Esophagus squamous epithelium (tissue), 5 donors: ENCODE measurements around the gene RADIL. TPM values are rescaled to one million over a fixed set of nuclear protein-coding genes. Genes with fewer than 3 reads are reported as not detected.

Source experiments
- DNase-seq: peaks from one replicate; lab custom pipeline; 2025; lab: John Stamatoyannopoulos, UW
- H3K27ac ChIP-seq, 4 donors: fragments of 200-600 bp; sonication (generic); one replicate each; pipeline ENCODE4 v1.5.1; 2016 to 2019; ENCODE audit warnings: mild to moderate bottlenecking in 1 of 4
- H3K27me3 ChIP-seq, 4 donors: fragments of 200-600 bp; sonication (generic); 1 replicate in 3 of 4; 2 replicates in 1 of 4; pipeline versions ENCODE4 v1.5.1 to v1.6.0; 2017 to 2021; ENCODE audit warnings: antibody characterized with exemption in 1 of 4
- H3K36me3 ChIP-seq, 3 donors: fragments of 200-600 bp; sonication (generic); one replicate each; pipeline ENCODE4 v1.5.1; 2016 to 2019
- H3K4me1 ChIP-seq, 3 donors: fragments of 200-600 bp; sonication (generic); one replicate each; pipeline ENCODE4 v1.5.1; 2017 to 2019
- H3K4me3 ChIP-seq, 4 donors: fragments of 200-600 bp; sonication (generic); 1 replicate in 3 of 4; 2 replicates in 1 of 4; pipeline ENCODE4 v1.5.1; 2016 to 2019; ENCODE audit warnings: mild to moderate bottlenecking in 2 of 4, moderate library complexity in 1 of 4
- H3K9me3 ChIP-seq, 3 donors: fragments of 200-600 bp; sonication (generic); one replicate each; pipeline ENCODE4 v1.5.1; 2016 to 2019
- POLR2A ChIP-seq, 4 donors: fragments of 450-650 bp; IDR thresholded peaks; one replicate each; pipeline ENCODE4 v1.6.1; 2017; ENCODE audit warnings: antibody characterized with exemption in 4 of 4, mild to moderate bottlenecking in 4 of 4, moderate library complexity in 3 of 4
- WGBS, 2 donors: methylation state at CpG; one replicate each; pipeline ENCODE4 v1.1.5; 2018; 5-methylcytosine and 5-hydroxymethylcytosine counted together
- intact Hi-C: fragments of 100-400 bp; cut with DNase I; formaldehyde crosslinking; loops from one replicate; pipeline ENCODE4 v1.15.0; 2022
- total RNA-seq, 4 donors: library from RNA; depleted of rRNA; stranded (reverse); fragments of >200 nt; gene quantifications; one replicate each; pipeline ENCODE4 v1.1.0, GENCODE V29; 2016
- TF ChIP-seq, protein P1 (sequence below), 6 experiments: fragments of 450-650 bp in 4 of 6; fragments of 200-600 bp in 2 of 6; sonication (generic) in 2 of 6; IDR thresholded peaks; one replicate each; pipeline ENCODE4 v1.5.1; 2016 to 2019; ENCODE audit warnings: antibody characterized with exemption in 6 of 6, mild to moderate bottlenecking in 4 of 6, moderate library complexity in 4 of 6
- donor health status: DM: yes; HTN: yes; CAD: no.

RADIL gene
- total RNA-seq, 4 donors from 2014 or later = 0.35 to 3.1 (median 1.8) TPM; not detected in 1

DNA sequence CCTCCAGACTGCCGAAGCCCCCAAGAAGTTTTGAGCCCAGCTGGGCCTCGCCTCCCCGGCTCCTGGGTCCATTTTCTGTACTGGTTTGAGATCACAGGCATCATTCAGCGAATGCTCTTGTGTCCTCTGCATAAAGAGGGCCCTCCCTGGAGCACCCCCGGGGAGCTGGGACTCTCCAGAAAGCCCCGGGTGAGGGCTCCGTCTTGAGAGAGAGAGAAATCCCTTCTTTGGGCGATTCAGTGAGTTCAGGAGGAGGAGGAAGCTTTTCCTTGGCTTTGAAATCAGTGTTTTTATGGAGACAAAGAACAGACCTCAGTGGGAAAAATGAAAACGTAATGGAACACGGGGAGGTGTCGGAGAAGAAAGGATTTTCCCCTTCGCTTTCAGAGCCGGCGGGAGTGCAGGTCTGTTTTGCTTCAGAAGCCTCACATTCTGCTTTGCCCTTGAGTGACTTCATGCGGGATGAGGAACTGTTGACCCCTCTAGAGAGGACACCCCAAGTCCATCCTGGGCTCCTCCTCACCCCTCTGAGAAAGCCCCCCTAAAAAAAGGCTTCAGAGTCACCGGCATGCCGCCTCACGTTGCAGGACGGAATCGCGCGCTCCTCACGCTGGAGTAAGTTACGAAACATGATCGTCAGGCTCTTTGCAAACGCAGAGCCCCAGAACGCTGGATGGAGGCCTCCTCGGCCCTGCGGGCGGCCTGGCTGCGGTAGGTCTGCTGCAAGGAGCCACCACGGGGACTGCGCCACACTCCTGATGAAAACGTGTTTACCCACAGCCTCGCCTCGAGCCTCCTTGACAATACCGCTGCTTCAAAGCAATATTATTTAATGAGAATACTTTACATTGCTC, 116.6 kb downstream of the RADIL start:
- Histone ChIP-seq H3K9me3 (no peaks in the 10 kb centered on the region), H3K36me3 (peaks cover 18 to 77% (median 28%) of the 10 kb centered on the region in 3 donors), H3K4me3 (no peak overlapping the region), H3K27ac (no peak overlapping the region), H3K27me3 (no peaks in the 10 kb centered on the region), H3K4me1 (peaks cover 0 to 21% (median 5%) of the 10 kb centered on the region in 3 donors)
- TF ChIP-seq, protein P1, sequence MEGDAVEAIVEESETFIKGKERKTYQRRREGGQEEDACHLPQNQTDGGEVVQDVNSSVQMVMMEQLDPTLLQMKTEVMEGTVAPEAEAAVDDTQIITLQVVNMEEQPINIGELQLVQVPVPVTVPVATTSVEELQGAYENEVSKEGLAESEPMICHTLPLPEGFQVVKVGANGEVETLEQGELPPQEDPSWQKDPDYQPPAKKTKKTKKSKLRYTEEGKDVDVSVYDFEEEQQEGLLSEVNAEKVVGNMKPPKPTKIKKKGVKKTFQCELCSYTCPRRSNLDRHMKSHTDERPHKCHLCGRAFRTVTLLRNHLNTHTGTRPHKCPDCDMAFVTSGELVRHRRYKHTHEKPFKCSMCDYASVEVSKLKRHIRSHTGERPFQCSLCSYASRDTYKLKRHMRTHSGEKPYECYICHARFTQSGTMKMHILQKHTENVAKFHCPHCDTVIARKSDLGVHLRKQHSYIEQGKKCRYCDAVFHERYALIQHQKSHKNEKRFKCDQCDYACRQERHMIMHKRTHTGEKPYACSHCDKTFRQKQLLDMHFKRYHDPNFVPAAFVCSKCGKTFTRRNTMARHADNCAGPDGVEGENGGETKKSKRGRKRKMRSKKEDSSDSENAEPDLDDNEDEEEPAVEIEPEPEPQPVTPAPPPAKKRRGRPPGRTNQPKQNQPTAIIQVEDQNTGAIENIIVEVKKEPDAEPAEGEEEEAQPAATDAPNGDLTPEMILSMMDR (IDR thresholded peaks at IDR 0.05) = no peak
- TF ChIP-seq POLR2A (IDR thresholded peaks at IDR 0.05) = no peak
- DNase-seq = no peak
- intact Hi-C loops = no loop called here
- WGBS, 2 donors = 83 to 92% methylated on average over 12 to 30 of the region's 37 CpGs

DNA sequence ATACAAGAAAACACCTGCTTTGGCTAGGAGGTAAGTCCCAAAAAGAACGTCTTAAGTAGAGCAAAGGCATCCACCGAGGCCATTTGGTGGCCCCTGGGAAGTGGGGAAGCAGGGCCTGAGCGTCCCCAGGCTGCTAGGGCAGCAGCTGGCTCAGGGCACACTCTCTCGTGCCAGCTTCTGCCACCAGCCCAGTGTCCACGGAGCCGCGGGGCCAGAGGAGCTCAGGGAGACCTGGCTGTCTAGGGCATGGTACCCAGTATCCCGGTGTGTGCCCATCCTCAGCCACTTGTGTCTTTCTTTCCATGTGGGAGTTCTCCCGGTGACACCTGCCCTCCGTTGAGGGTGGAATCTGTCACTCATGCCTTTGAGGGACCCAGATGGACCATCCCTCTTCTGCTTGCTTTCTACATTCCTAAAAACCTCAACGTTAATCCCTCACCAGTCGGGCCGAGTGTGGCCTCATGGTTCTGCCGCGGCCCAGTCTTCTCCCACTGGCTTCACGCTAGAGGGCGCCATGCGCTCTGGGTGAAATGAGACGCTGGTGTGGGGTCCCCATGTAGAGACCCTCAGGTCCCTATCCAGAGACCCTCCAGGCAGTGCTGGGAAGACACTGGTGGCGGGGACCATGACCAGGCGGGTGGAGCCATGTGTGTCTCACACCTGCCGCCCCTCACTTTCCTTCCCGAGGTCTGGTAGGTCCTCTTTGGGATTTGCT, 117.6 kb downstream of the RADIL start:
- intact Hi-C loops = no loop called here
- Histone ChIP-seq H3K9me3 (no peaks in the 10 kb centered on the region), H3K27me3 (no peaks in the 10 kb centered on the region), H3K36me3 (peaks cover 21 to 79% (median 36%) of the 10 kb centered on the region in 3 donors), H3K4me1 (peaks cover 0 to 24% (median 6%) of the 10 kb centered on the region in 3 donors), H3K4me3 (no peak overlapping the region), H3K27ac (no peak overlapping the region)
- DNase-seq = no peak
- WGBS, 2 donors = 83 to 84% methylated on average over 12 to 17 of the region's 23 CpGs
- no peak for TF ChIP-seq POLR2A (IDR thresholded peaks at IDR 0.05)
- TF ChIP-seq, protein P1 (IDR thresholded peaks at IDR 0.05) = peak in 1 of 6 experiments; percentile 8

DNA sequence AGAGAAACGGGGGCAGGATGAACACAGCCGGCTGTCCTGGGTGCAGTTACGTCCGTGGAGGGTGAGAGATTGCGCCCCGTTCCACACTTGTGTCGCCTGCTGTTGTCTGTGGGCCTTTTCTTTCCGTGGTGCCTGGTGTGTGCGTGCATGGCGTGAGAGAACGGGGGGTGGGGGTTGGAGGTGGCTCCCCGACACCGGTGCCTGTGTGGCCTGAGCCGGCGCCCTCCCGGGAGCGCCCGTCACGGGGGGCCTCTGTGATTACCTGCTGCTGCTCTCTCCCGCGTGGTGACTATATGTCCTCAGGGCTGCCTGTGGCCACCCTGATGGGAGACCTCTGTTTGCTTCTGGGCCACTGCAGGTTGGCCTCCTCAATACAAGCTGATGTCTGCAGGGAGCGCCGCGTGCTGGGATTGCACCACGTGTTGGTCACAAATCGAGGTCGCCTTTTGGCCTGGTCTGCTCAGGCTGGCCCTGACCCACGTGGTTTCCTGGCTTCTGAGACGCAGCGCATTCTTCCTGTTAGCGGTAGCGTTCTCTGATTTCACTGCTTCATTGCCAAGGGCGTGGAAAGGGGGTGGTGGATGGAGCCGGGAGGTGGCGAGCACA, 119.0 kb downstream of the RADIL start:
- WGBS, 2 donors = 84 to 88% methylated on average over 23 to 24 of the region's 35 CpGs
- intact Hi-C loops = no loop called here
- Histone ChIP-seq H3K4me3 (no peak overlapping the region), H3K27me3 (no peaks in the 10 kb centered on the region), H3K36me3 (peaks cover 33 to 94% (median 38%) of the 10 kb centered on the region in 3 donors), H3K4me1 (peaks cover 0 to 24% (median 6%) of the 10 kb centered on the region in 3 donors), H3K27ac (no peak overlapping the region), H3K9me3 (no peaks in the 10 kb centered on the region)
- TF ChIP-seq, protein P1 (IDR thresholded peaks at IDR 0.05) = no peak
- no peak for TF ChIP-seq POLR2A (IDR thresholded peaks at IDR 0.05)
- DNase-seq = no peak

DNA sequence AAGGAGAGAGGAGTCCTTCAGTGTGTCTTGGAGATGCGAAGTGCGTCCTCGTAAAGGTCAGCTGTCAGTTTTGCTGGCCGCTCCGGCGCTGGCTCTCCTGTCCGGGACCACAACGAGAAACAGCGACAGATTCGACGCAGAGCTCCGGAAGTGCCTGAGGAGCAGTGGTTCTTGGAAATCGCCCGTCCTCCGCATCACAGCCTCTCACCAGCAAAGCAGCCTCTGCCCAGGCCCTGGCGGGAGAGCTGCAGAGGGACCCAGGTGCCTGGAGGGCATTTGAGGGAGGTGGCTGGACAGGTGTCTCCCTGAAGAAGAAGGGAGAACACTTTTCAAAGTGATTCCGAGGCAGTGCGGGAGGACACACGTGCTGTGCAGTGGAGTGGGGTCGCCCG, 119.7 kb downstream of the RADIL start:
- Histone ChIP-seq H3K36me3 (peaks cover 40 to 96% (median 43%) of the 10 kb centered on the region in 3 donors), H3K4me3 (no peak overlapping the region), H3K4me1 (peaks cover 0 to 24% (median 6%) of the 10 kb centered on the region in 3 donors), H3K27ac (no peak overlapping the region), H3K9me3 (no peaks in the 10 kb centered on the region), H3K27me3 (no peaks in the 10 kb centered on the region)
- WGBS, 2 donors = 95 to 98% methylated on average over 5 to 10 of the region's 21 CpGs
- DNase-seq = no peak
- TF ChIP-seq, protein P1 (IDR thresholded peaks at IDR 0.05) = no peak
- TF ChIP-seq POLR2A (IDR thresholded peaks at IDR 0.05) = no peak
- intact Hi-C loops = no loop called here
